NCI-H2227 (cell line): ENCODE measurements around the gene P4HTM.

Experiments used
- DNase-seq: peaks from one replicate; lab custom pipeline; 2025; ENCODE audit not compliant: unreplicated experiment; lab: John Stamatoyannopoulos, UW

The P4HTM gene, protein sequence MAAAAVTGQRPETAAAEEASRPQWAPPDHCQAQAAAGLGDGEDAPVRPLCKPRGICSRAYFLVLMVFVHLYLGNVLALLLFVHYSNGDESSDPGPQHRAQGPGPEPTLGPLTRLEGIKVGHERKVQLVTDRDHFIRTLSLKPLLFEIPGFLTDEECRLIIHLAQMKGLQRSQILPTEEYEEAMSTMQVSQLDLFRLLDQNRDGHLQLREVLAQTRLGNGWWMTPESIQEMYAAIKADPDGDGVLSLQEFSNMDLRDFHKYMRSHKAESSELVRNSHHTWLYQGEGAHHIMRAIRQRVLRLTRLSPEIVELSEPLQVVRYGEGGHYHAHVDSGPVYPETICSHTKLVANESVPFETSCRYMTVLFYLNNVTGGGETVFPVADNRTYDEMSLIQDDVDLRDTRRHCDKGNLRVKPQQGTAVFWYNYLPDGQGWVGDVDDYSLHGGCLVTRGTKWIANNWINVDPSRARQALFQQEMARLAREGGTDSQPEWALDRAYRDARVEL

DNA sequence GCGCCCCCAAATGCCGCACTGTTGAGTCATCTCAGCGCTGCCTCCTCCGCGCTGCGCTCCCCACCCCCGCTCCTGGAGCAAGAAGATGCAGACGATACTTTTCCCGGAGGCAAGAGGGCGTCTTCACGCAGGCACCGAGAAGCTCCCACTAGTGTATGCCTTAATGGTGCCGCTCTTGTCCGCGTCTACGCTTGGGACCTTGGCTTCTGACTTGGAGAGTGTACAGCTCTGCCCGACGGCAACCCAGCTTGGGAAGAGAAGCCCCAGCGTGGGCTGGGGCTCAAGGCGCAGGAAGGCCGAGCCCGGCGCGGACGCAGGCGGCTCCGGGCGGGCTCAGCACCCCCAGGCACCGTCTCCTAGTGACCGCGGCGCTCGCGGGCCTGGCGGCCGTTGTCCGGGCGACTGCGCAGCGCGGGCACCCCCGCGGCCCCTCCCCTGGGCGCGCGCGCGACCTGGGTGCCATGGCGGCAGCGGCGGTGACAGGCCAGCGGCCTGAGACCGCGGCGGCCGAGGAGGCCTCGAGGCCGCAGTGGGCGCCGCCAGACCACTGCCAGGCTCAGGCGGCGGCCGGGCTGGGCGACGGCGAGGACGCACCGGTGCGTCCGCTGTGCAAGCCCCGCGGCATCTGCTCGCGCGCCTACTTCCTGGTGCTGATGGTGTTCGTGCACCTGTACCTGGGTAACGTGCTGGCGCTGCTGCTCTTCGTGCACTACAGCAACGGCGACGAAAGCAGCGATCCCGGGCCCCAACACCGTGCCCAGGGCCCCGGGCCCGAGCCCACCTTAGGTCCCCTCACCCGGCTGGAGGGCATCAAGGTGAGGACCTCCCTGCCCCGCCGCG is at the start of gene P4HTM:
TSS of gene P4HTM (plus strand) at position 446 of the 840 bp plus-strand sequence. CDS start at position 462, 16 bp downstream.
- DNase-seq = peak; percentile 81

DNA sequence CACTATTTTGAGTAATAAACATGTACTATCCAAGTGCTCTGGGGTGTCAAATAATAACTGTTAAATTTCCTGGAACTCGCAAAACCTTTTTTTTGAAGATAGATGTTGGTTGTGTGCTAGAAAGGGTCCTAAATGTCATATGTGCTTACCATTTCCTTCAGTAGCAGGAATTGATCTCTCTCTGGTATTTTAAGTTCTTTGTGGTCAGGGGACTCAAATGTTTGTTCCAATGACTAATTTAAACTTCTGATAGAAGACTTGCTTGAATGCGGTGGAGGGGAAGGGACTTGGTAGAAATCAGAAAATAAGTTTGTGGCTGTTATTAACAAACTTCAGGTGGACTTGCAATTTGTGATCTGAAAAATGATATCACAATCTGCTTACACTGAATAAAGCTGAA is 44.6 kb upstream of the P4HTM start:
- no peak for DNase-seq

DNA sequence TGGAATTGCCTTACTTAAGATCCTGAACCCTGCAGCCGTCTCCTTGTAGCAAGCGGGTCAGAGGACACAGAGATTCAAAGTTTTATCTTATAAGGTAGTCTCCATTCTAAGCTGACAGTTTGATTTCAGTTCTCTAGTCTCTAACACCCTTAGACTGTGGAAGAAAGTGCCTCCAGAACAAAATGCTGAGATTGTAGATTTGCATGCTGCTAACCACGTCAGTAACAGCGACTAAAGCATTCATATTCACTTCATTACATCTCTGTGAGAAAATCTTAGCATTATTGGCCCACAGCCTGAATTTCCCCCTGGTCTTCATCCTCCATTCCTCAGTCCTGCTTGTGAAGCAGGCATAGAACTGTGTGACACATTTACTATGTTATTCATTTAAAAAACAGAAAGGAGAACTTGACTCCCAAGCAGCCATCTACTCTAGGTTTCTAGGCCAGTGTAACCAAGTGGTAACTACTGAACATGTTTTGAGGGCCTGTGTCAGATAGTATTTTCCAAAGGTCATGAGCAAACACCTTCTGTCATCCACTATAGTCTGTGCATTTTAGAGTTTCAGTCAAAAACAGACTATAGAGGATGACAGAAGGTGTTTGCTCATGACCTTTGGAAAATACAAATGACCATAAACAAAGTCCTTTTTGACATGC is 44.0 kb upstream of the P4HTM start:
- DNase-seq = no peak

DNA sequence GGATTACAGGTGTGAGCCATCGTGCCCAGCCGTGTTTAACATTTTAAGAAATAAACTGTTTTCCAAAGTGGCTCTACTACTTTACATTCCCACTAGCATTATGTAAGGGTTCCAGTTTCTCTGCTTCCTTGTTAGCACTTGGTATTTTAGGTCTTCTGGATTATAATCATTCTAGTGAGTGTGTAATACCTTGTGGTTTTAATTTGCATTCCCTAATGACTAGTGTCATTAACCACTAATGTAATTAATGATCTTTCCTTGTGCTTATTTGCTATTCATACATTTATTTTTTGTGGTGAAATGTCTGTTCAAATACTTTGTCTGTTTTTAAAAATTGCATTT is 40.7 kb upstream of the P4HTM start:
- DNase-seq = no peak

DNA sequence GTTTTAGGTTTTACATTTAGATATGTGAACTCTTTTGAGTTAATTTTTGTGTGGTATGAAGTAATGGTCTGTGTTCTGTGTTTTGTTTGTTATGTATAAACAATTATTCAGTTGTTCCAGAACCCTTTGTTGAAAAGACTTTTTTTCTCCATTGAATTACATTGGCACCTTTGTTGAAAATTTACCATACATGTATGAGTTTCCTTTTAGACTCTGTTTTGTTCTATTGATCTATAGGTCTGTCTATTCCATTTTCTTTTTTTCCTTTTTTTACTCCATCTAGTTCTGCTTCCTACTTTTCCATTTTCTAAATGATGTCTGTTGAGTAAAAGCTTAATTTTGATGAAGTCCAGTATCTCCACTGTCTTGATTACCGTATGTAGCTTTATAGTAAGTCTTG is 40.0 kb upstream of the P4HTM start:
- no peak for DNase-seq

DNA sequence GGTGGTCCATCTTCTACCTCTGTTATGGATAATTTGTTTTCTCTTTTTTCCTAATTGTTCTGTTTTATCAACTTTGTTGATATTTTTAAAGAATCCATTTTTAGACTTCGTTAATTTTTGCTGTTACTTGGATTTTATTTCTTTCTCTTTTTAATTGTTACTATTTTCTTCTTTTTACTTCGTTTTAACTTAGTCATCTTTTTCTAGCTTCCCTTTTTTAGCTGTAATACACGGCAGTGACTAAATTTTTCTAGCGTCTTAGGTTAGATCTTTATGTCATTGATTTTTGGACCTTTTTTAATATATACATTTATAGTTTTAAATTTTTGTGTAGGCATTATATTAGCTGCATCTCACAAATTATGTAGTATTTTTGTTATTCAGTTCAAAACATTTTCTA is 38.3 kb upstream of the P4HTM start:
- DNase-seq = no peak

DNA sequence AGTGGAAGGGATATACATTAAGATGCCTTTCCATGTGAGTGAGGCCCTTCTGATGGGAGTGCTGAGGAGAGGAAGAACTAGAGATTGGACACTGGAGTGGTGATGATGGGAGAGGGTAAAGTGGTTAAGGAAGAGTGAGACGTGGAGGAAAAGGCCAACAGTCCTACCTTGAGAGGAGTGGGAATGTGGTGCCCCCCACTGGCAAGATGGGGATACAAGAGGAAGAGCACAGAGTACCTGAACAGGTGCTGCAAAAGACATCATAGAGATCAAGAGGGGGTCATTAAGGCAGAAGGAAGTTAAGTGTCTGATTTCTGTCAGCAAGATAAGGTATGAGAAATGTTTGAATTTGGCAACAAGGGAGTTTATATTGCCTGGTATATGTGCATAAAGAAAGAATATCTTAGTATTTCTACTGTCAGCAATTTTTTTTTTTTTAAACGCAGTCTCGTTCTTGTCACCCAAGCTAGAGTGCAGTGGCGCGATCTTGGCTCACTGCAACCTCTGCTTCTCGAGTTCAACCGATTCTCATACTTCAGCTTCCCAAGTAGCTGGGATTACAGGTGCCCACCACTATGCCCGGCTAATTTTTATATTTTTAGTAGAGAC is 37.4 kb upstream of the P4HTM start:
- DNase-seq = no peak

DNA sequence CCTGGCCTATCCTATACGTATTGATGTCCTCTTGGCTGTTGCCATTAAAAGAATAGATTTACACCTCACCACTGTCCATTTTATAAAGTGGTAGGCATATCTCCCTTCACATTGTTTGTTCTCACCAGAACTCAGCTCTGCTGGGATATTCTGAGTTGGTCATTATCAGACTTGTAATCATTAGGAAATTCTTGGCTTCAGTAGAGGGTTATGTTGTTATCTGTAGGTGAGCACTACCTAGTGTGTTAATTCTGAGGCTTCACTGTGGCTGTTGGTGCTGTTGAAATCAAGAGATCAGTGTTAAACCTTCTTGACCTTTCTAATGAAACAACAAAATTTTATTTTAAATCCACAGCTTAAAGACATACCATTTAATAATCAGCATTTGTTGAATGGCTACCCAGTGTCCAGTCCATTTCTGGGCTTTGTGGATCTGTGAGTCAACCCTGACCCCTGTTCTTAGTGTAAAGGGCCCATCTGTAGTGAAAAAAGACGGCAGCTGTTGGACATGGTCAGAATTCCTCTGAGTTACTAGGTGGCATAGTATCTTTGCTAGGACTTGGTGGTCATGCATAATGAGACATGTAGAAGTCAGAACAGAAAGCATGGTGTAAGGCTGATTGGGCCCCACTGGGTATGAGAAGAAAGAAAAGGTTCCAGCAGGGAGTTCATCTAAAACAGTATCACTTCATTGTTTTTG is 32.9 kb upstream of the P4HTM start:
- DNase-seq = no peak

DNA sequence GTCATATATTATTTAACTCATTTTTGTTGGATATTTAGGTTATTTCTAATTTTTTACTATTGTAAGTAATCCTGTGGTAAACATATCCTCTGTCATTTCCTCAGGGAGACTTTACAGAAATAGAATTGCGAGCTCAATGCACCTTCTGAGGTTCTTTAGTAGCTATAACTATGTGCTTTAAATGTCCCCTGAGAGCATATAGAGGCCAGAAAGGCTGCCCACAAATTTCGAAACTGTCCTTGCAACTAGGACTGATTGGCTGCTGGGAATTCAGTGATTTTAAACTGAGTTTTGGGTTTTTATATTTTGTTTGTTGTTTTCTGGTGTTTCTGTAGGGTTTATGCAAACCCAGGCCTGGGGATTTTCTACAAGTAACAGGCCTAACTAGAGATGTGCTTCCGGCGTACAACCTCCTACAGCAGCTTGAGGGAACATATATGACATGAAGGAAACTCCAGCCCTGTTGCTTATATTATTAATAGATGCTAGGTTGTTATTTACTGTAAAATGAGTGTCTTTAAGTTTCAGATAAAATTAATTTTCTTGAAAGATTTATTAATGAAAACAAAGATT is 29.1 kb upstream of the P4HTM start:
- no peak for DNase-seq

DNA sequence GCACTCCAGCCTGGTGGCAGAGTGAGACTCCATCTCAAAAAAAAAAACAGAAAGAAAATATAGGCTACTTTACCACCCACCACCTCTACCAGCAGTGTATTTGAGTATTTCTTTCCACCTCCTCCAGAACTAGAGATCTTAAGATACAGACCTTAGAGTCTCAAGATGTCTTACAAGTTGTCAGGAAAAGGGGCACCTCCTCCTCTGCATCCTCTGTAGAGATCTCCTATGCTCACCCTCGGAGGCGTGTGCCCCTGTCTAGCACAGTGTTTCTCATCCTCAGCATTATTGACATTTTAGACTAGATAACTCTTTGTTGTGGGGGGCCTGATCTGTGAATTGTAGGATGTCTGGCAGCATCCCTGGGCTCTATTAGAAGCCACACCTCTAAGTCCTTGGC is 27.7 kb upstream of the P4HTM start:
- no peak for DNase-seq

DNA sequence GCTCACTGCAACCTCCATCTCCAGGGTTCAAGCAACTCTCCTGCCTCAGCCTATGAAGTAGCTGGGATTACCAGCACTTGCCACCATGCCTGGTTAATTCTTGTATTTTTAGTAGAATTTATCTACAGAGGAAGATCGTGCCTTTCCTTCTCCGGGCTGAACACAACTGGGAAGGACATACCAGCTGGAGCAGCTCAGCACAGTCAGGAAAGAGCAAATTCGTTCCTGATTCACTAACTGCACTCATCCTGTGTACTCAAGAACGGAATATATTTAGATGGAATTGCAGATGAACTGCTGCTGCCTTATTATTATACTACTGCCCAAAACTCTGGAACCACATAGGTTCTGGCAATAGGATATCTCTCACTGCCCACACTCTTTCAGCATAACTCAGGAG is 27.1 kb upstream of the P4HTM start:
- no peak for DNase-seq

DNA sequence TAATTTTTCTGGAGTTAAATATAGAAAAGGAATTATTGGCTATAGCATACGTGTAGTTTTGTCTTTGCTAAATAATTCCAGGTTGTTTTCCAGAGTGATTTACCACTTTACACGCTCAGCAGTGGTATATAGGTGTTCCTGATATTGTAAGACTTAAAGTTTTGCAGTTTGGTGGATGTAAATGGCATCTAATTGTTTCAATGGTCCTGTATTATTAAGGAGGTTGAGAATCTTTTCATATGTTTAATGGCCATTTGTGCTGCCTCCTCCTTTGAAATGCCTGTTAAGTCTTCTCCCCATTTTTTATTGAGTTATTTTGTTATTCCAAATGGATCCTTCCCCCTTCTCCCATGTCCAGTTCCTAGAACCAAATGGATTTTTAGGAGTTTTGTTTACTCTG is 26.4 kb upstream of the P4HTM start:
- no peak for DNase-seq

DNA sequence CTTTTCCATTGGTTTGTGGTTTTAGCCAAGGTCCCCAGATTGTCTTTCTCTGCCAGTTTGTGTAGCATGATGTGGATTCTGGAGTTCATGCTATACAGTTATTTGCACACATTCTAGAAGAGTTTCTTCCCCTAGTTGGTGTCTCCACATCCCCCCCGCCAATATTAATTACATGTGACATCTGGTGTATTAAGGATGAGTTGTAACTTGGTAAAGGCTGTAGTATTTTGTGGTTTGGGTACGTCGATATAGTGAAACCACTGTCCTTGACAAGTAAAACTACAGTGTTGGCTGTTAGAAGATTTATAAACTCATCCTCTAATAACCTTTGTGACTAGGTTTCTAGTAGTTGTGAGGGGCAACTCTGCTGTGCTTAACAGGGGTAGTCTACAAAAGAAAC is 23.7 kb upstream of the P4HTM start:
- no peak for DNase-seq

DNA sequence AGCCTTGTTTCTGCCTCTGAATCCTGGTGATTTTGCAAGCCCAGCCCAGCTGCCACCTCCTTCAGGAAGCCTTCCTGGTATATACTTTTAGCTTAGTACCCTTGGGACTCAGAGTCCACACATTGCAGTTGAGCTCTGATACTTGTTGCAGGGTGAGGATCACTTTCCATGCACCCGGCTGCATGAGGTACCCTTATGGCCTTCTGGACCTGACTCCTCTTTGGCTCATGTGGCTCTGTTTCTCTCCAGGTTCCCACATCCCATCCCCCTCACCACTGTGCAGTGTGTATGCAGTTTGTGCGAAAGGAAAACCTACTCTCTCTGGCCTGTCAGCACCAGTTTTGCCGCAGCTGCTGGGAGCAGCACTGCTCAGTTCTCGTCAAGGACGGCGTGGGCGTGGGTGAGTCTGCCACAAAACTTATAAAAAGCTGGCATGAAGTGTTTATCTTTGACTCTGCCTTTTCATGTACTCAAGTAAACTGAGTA is 23.1 kb upstream of the P4HTM start:
- DNase-seq = no peak

DNA sequence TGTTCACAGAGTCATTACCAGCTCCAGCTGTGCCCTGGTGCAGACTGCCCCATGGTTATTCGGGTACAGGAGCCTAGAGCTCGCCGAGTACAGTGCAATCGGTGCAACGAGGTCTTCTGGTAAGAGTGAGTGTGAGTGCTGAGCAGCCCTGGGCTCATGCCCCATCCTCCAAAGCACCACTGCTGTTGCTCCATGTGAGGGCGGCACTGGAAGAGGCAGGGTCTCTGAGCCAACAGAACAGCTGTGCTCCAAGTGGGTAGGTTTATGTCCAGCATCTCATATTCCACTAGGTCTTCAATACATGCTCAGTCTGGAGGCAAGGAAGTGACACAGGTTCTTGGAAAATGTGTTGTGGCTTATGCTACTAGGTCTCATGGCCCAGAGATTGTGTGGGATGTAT is 19.5 kb upstream of the P4HTM start:
- no peak for DNase-seq

DNA sequence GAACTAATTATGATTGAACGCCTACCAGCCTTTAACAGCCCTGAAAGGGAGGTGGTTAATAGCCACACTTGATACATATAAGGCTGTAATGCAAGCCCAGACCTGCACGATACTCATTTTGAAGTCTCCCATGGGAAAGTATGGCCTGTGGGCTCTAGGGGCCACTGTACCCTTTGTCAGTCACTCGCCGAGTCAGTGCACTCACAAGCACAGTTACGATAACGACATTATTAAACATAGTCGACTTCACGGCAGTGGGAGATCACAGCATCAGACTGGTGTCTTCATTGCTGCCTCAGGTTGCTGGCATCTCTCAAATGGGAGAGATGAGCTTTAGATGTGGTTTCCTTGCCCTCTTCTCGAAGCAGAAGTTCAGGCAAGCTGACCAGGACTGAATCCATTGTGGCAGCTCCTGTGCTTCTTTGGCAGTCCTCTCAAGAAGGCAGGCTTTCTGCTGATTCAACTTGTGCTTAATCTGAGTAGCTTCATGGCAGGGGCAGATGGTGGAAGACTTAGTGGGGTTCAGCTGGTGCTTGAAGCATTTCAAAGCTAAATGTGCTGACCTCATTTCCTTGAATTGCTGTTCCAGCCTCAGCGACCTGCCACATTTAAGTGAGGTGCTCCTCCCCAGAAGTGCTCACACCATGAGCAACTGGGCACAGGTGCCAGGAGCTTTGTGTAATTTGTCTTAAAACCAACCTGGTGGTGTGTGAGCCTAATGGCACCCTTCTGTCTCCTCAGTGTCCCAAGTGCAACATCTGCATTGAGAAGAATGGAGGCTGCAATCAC is 15.8 kb upstream of the P4HTM start:
- no peak for DNase-seq

DNA sequence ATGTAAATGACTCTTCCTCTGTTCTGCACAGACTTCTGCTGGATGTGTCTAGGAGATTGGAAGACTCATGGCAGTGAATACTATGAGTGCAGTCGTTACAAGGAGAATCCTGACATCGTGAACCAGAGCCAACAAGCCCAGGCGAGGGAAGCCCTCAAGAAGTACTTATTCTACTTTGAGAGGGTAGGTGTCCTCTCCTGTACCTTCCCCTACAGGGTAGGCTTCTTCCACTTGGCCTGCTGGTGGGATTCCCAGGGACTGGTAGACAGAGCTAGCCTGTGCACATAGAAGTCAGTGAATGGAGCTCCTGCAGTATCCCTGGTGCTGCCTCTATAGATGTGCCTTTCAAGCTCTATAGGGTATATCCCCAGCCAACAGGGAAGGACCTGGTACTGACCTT is 10.6 kb upstream of the P4HTM start:
- no peak for DNase-seq

DNA sequence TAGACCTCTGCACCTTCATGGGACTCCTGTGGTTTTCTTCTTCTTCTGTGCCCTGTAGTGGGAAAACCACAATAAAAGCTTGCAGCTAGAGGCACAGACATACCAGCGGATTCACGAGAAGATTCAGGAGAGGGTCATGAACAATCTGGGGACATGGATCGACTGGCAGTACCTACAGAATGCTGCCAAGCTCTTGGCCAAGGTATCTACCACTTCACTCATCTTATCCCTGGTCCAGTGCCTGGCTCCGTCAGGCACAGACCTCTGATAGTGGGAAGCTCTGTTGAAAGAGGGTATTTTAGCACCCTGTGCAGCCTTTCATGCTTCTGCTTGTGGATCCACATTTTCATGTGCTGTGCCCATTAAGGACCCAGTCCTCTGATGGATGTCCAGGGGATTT is 9.7 kb upstream of the P4HTM start:
- DNase-seq = no peak

DNA sequence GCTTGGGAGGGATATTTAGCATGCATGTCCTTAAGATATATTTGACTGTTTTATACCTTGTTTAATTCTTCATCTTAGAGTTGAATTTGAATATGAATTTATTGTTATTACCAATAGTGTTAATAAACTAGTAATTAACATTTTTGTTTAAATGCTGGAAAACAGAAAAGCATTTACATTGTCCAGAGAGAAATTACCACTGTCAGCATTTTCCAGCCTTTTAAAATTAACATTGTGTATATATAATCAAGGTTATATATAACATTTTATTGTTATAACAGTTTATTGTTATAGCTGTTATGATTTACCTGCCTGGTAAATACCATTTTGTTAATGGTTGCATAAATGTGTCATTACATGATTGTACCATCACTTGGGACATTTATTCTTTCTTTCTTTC is 8.0 kb upstream of the P4HTM start:
- no peak for DNase-seq
